CD4-positive, alpha-beta T cell treated with Interleukin-2 at 100 ng/mL for 4 hours (primary cell): ENCODE data around the gene DNAJC6.
A peak's percentile ranks its signal among the peaks of the same experiment; 100 is the strongest.
"Not testable (repeated sequence)": the region's sequence is repeated elsewhere in the genome, so short reads cannot be mapped to it uniquely, and the experiment has no call there.

Source experiments
- DNase-seq: peaks from one replicate; pipeline ENCODE4 v3.0.0-alpha.2; 2020; ENCODE audit warnings: low spot score

Gene DNAJC6

GRCh38 chr1:65309304-65310077 is at the start of gene DNAJC6:
TSS of gene DNAJC6 (plus strand) at chr1:65309543. CDS start at chr1:65309746, 203 bp downstream.
- DNase-seq = peak; percentile 20

GRCh38 chr1:65259816-65260215 is 49.5 kb upstream of the DNAJC6 start:
- DNase-seq = no peak

- DNase-seq = peak; percentile 16
Measured at GRCh38 chr1:65260851-65261473, 48.4 kb upstream of the DNAJC6 start.

GRCh38 chr1:65263286-65263685 is 46.1 kb upstream of the DNAJC6 start:
- no peak for DNase-seq

GRCh38 chr1:65264197-65264929 is 45.0 kb upstream of the DNAJC6 start:
- DNase-seq = no peak

- DNase-seq = no peak
Measured at GRCh38 chr1:65265296-65265650, 44.1 kb upstream of the DNAJC6 start.

GRCh38 chr1:65265651-65266351 is 43.5 kb upstream of the DNAJC6 start:
- peak; percentile 24 for DNase-seq

GRCh38 chr1:65266476-65266875 is 42.9 kb upstream of the DNAJC6 start:
- no peak for DNase-seq

GRCh38 chr1:65267271-65267670 is 42.1 kb upstream of the DNAJC6 start:
- no peak for DNase-seq

GRCh38 chr1:65267683-65268082 is 41.7 kb upstream of the DNAJC6 start:
- no peak for DNase-seq

- no peak for DNase-seq
Measured at GRCh38 chr1:65269612-65270011, 39.7 kb upstream of the DNAJC6 start.

- DNase-seq = no peak
Measured at GRCh38 chr1:65276197-65276939, 33.0 kb upstream of the DNAJC6 start.

- no peak for DNase-seq
Measured at GRCh38 chr1:65277605-65278347, 31.6 kb upstream of the DNAJC6 start.

GRCh38 chr1:65278376-65279069 is 30.8 kb upstream of the DNAJC6 start:
- DNase-seq = no peak

GRCh38 chr1:65279070-65279779 is 30.1 kb upstream of the DNAJC6 start:
- DNase-seq = no peak

GRCh38 chr1:65281846-65282245 is 27.5 kb upstream of the DNAJC6 start:
- no peak for DNase-seq

GRCh38 chr1:65284229-65284628 is 25.1 kb upstream of the DNAJC6 start:
- no peak for DNase-seq

- DNase-seq = no peak
Measured at GRCh38 chr1:65289449-65289848, 19.9 kb upstream of the DNAJC6 start.

GRCh38 chr1:65291818-65292217 is 17.5 kb upstream of the DNAJC6 start:
- not testable (repeated sequence) for DNase-seq
